Hepatocyte (in vitro differentiated cells): ENCODE measurements around the gene MYZAP.

ENCODE experiments used
- EZH2phosphoT487 ChIP-seq: fragments of 200-600 bp; sonication (generic); IDR thresholded peaks from one replicate; pipeline ENCODE4 v1.6.1; 2018; ENCODE audit warnings: antibody characterized with exemption, mild to moderate bottlenecking, low read depth, moderate library complexity; ENCODE audit not compliant: unreplicated experiment, severe bottlenecking
- TF ChIP-seq, protein P1 (sequence below): fragments of 200-600 bp; sonication (generic); IDR thresholded peaks from 2 replicates; pipeline ENCODE4 v1.5.1; 2016; ENCODE audit warnings: antibody characterized with exemption, mild to moderate bottlenecking; ENCODE audit not compliant: poor library complexity

- TF ChIP-seq, protein P1, sequence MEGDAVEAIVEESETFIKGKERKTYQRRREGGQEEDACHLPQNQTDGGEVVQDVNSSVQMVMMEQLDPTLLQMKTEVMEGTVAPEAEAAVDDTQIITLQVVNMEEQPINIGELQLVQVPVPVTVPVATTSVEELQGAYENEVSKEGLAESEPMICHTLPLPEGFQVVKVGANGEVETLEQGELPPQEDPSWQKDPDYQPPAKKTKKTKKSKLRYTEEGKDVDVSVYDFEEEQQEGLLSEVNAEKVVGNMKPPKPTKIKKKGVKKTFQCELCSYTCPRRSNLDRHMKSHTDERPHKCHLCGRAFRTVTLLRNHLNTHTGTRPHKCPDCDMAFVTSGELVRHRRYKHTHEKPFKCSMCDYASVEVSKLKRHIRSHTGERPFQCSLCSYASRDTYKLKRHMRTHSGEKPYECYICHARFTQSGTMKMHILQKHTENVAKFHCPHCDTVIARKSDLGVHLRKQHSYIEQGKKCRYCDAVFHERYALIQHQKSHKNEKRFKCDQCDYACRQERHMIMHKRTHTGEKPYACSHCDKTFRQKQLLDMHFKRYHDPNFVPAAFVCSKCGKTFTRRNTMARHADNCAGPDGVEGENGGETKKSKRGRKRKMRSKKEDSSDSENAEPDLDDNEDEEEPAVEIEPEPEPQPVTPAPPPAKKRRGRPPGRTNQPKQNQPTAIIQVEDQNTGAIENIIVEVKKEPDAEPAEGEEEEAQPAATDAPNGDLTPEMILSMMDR = no peak
- no peak for TF ChIP-seq EZH2phosphoT487
Observed at GRCh38 chr15:57728436-57728835, 136.7 kb downstream of the MYZAP start.
